Right renal pelvis (tissue), 4 donors: ENCODE results near the gene FAM156A. TPM values are rescaled to one million over a fixed set of nuclear protein-coding genes. Genes with fewer than 3 reads are reported as not detected.
"Not testable (repeated sequence)": the region's sequence is repeated elsewhere in the genome, so short reads cannot be mapped to it uniquely, and the experiment has no call there.

Source experiments
- DNase-seq, 4 donors: peaks; one replicate each; pipeline ENCODE4 v3.0.0-alpha.2; 2013; ENCODE audit warnings: low read depth in 4 of 4, low spot score in 3 of 4, missing footprints in 1 of 4
- polyA plus RNA-seq, 4 donors: library from polyadenylated mRNA; unstranded; fragments of 120-200 nt; gene quantifications; one replicate each; pipeline ENCODE4 v1.2.1, GENCODE V29; 2013; ENCODE audit not compliant: insufficient read length in 4 of 4

FAM156A gene
- 10 to 100 TPM; 22.3 to 27.2 (median 26.9) TPM for polyA plus RNA-seq

DNA sequence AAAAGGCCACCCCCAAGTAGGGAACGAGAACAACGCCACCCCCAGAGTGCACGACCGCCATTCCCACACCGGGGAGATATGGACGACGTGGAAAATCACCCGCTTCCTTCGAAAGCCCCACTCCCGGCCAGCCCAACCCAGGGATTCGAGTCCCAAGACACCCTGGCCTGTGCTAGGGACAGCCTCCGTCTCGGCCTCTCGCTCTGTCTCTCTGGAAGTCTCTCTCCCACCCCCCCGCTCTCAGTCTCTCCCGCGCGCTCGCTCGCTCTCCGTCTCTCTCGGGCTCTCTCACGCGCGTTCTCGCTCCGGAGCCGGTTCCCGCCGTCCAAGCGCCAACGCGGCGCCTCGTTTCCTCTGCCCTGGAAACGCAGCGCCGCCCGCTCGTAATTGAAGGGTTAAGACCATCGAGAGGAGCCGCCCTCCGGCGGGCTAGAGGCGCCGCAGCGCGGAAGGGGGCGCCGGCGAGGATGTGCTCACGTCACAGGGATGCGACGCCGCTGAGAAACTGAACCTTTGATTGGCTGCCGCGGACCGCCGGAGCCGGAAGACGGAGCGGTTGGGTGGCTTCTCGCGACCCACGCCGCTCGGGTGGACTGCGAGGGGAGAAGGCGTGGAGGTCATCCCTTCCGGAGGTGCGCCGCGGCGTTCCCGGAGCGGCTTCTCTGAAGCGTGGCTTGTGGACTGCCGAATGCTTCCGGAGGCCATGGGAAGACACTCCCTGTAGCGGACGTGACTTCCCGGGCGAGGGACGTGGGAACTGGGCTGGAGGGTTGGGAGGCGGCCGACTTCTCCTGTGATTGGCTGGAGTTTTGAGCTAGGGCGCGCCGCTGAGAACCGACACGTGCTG lies at the start of gene FAM156A:
TSS of gene FAM156A (minus strand) at position 406 of the 847 bp plus-strand sequence. CDS start 9,930 bp downstream, outside the sequence.
- DNase-seq, result not testable (repeated sequence)

GRCh38 chrX:53005327-53005726 lies 47.0 kb upstream of the FAM156A start:
- no peak for DNase-seq

- no peak for DNase-seq
Observed at GRCh38 chrX:53004811-53005210, 46.5 kb upstream of the FAM156A start.

DNA sequence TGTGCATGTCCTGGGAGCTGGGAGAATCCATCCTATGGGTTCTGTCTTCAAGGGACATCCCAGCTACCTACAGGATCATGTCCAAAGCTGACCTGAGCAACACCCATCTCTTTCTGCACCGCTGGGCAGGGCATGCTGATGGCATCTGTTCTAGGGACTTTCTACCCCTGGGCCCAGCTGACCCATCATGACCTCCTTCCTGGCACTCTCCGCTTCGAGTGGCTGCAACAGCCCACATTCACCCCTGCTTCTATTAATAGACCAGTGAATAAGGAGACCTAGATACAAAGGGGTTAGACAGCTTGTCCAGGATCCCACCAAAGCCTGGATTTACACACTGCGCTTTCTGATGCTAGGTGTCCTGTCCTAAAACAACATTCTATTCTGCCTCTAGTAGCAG lies 45.7 kb upstream of the FAM156A start:
- no peak for DNase-seq

- no peak for DNase-seq
Observed at GRCh38 chrX:53003111-53003510, 44.8 kb upstream of the FAM156A start.

GRCh38 chrX:53001958-53002357 lies 43.6 kb upstream of the FAM156A start:
- DNase-seq, result no peak

GRCh38 chrX:53000447-53001135 lies 42.3 kb upstream of the FAM156A start:
- no peak for DNase-seq

DNA sequence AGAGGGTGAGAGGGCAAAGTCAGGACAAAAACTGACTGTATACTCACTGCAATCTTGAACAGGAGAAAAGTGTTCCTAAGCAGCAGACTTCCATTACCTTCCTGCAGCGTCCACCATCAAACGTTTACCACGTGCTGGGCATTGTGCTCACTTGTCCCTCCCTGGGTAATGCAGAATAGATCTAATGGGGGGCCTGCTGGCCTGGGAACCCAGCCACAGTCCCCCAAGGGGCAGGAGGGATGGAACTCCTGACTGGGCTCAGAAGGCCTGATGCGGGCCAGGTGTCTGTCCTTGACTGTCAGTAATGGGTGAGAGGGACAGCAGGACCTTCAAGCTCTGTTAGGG lies 37.6 kb upstream of the FAM156A start:
- no peak for DNase-seq

DNA sequence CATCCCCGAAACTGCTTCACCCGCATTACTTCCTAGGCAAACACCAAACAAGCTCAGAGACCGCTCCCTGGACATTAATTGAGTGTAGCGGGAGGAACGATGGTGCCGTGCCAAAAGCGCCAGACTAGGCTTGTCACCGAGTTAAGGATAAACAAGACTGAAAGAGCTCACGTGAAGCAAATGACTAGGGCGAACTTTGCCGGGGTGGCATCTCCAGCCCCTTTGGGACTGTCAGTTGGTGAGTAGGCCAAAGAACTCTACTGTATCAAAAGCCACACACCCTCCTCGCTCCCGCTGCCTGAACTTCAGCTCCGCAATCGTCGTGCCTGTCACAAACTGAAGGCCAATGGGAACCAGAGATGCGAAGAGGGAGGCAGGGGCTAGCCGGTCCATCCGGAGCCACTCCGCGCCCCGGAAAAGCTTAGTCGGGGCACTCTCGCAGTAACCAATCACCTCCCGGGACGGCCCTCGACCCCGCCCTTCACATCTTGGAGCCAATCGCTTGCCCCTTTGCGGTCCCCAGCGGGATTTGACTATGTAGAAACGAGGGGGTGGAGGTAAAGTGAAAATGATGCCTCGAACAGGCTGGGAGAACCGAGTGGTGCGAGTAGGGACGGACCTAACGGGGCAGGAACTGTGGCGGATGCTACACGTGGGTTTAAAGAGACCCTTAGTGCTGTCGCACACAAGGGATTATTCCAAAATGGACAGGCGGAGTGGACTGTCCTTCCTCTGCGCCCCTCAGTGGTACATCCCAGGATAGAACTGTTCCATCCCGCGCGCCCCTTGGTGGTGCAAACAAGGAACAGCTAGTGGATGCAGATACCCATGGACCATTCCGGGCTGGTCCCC lies 37.0 kb upstream of the FAM156A start:
- peak; percentile 83 to 89 (median 87) for DNase-seq

- no peak for DNase-seq
Observed at GRCh38 chrX:52990848-52991247, 32.5 kb upstream of the FAM156A start.

- not testable (repeated sequence) for DNase-seq
Observed at GRCh38 chrX:52990011-52990631, 31.8 kb upstream of the FAM156A start.

DNA sequence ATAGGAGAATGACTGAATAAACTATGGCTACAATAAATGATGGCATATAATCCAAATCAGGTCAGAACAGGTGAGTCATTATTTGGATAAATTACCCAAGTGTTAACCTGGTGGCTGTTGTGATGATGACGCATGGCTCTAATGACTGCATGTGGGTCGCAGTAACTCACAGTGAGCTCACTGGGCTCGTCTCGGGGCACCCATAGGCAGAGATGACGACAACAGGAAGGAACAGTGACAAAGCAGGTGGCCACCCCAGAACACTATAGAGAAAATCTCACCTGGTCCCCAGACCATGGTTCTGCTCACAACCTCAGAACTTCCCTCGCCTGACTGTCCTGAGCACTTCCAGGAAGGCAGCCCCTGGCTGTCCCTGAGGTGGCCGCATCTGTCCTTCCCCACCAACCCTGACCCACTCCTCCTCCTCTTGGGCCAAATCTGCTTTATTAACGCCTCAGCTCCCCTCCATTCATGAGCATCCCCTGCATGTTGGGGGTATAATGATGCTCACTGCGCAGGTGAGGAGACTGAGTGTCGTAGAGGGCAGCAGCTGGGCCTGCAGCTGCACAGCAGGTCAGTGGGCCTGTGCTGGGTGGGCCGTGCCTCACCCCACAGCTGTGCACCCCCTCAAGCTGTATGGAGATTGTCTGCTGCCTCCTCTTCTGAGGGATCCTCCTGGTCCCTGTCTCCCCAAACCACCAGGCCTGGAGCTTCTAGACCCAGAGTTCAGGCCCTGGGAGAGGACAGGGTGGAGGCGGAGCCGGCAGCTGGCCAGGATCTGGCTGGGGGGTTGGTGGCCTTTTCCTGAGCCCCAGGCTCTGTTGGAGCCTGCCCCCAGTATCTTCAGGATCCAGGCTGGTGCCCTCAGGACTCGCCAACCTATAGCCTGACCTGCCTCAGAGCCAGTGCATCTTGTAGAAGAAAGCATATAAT lies 30.9 kb upstream of the FAM156A start:
- DNase-seq, result no peak

DNA sequence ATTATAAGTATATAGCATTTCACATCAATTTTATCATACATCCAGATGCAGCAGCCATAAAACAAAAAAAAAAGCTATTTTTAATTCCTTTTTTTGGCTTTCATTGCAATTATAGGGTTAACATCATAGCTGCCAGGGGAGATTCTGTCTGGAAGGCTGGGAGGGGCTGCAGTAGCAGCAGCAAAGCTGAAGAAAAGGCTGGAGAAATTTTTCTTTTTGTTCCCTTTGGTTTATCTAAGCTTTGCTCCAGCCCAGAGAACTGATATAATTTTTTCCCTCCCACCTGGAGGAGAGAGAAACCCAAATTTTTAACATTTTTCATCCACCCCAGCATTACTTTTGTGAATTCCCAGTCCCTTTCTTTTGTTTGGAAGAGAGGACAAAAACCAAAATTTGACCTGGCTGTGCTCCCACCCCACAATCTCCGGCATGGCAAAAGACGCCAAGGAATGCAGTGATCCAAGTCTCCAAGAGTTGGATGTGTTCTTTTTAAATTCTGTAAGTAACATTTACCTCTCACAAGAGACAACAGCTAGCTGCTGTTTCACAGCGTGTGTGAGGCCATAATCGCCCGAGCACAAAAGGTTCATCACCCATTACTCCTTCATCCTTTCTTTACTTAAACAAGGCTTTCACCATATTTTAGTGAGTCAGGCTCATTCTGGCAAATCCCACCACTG lies 25.1 kb upstream of the FAM156A start:
- DNase-seq, result no peak

DNA sequence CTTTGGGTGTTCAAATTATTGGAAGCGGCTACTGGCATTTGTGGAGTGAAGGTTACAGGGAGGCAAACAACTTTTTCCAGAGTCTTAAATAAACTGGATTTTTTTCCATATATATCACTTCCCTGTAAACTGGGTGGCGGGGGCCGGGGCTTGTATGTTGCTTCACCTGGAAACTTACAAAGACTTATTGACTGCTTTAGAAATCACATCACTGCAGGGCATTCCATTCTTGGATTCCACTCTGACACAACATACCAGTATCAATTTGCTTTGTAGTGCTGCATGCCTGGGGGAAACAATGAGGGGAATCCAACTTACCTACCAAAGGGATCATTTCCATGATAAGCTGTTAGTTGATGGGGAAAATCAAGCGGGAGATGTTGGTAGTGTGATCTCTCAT lies 21.7 kb upstream of the FAM156A start:
- DNase-seq, result no peak

GRCh38 chrX:52979568-52979967 lies 21.2 kb upstream of the FAM156A start:
- DNase-seq, result no peak

DNA sequence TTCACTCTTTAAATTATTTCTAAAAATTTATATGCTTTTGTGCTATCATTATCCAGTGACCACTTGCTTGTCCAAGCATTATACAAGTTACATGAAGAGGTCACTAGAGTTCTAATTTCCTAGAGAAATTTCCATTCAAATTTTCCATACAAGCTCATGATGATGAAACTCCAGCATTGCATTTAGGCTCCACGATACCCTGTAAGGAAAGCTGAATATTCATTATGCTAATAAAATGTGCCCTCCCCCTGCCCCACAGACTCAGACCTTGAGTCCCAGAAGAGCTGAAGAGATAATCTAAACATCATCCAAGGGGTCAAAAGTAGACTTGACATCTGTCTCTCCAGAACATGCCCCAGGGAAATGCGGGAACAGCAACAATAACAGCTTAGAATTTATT lies 19.6 kb upstream of the FAM156A start:
- DNase-seq, result no peak

- not testable (repeated sequence) for DNase-seq
Observed at GRCh38 chrX:52975576-52975975, 17.3 kb upstream of the FAM156A start.

GRCh38 chrX:52974336-52974992 lies 16.1 kb upstream of the FAM156A start:
- DNase-seq, result not testable (repeated sequence)
